ENCODE data around the gene GNB1. TPM values are rescaled to one million over a fixed set of nuclear protein-coding genes. Genes with fewer than 3 reads are reported as not detected.

The GNB1 gene
- total and polyA plus RNA-seq, 3 donors from 2014 or later = 223 to 256 (median 240) TPM

GRCh38 chr1:1786836-1787605 lies 103.9 kb downstream of the GNB1 start:
- Histone ChIP-seq H3K4me3 (no peak overlapping the region), H3K9me3 (no peaks in the 10 kb centered on the region), H3K36me3 (ENCODE audit: low read depth, missing control alignments) (no peaks in the 10 kb centered on the region), H3K4me1 (peaks cover 14% of the 10 kb centered on the region), H3K27ac (no peak overlapping the region), H3K27me3 (no peaks in the 10 kb centered on the region)
- intact Hi-C loops (cut with DNase I; ENCODE audit: low total_unique reads) = no loop called here
- 88 to 90% methylated on average over 20 of the region's 20 CpGs for WGBS, 2 donors
- TF ChIP-seq CTCF (IDR thresholded peaks at IDR 0.05) = no peak
- no peak for TF ChIP-seq POLR2A (IDR thresholded peaks at IDR 0.05)
- no peak for DNase-seq

- H3K36me3 ChIP-seq (ENCODE audit: low read depth, missing control alignments) = no peaks in the 10 kb centered on the region
- peaks cover 27% of the 10 kb centered on the region for H3K4me1 ChIP-seq
- DNase-seq = no peak
- H3K9me3 ChIP-seq = no peaks in the 10 kb centered on the region
- 79 to 88% methylated on average over 10 of the region's 10 CpGs for WGBS, 2 donors
- intact Hi-C loops (cut with DNase I; ENCODE audit: low total_unique reads) = no loop called here
- no peaks in the 10 kb centered on the region for H3K27me3 ChIP-seq
- H3K4me3 ChIP-seq = no peak overlapping the region
- H3K27ac ChIP-seq = no peak overlapping the region
- TF ChIP-seq CTCF (IDR thresholded peaks at IDR 0.05) (no peak), POLR2A (IDR thresholded peaks at IDR 0.05) (no peak)
Measured at GRCh38 chr1:1785666-1786065, 105.2 kb downstream of the GNB1 start.

GRCh38 chr1:1784933-1785332 lies 106.0 kb downstream of the GNB1 start:
- no peaks in the 10 kb centered on the region for H3K9me3 ChIP-seq
- no peaks in the 10 kb centered on the region for H3K36me3 ChIP-seq (ENCODE audit: low read depth, missing control alignments)
- TF ChIP-seq POLR2A (IDR thresholded peaks at IDR 0.05) = no peak
- no peak for TF ChIP-seq CTCF (IDR thresholded peaks at IDR 0.05)
- H3K27me3 ChIP-seq = no peaks in the 10 kb centered on the region
- peaks cover 34% of the 10 kb centered on the region for H3K4me1 ChIP-seq
- H3K4me3 ChIP-seq = no peak overlapping the region
- WGBS, 2 donors = 89 to 96% methylated on average over 12 to 13 of the region's 13 CpGs
- DNase-seq = no peak
- intact Hi-C loops (cut with DNase I; ENCODE audit: low total_unique reads) = no loop called here
- peak overlapping the region in 1 of 2 donors; percentile 14 for H3K27ac ChIP-seq

- intact Hi-C loops (cut with DNase I; ENCODE audit: low total_unique reads) = no loop called here
- TF ChIP-seq CTCF (IDR thresholded peaks at IDR 0.05) = no peak
- TF ChIP-seq POLR2A (IDR thresholded peaks at IDR 0.05) = no peak
- no peak for DNase-seq
- H3K9me3 ChIP-seq = no peaks in the 10 kb centered on the region
- peak overlapping the region in 1 of 2 donors; percentile 91 for H3K27ac ChIP-seq
- H3K4me3 ChIP-seq = no peak overlapping the region
- H3K27me3 ChIP-seq = no peaks in the 10 kb centered on the region
- H3K4me1 ChIP-seq = peaks cover 47% of the 10 kb centered on the region
- no peaks in the 10 kb centered on the region for H3K36me3 ChIP-seq (ENCODE audit: low read depth, missing control alignments)
- 55 to 83% methylated on average over 4 to 8 of the region's 8 CpGs for WGBS, 2 donors
Measured at GRCh38 chr1:1783320-1783719, 107.6 kb downstream of the GNB1 start.

Data from testis (tissue), 3 donors.